Measurements from ENCODE around the gene RNF224.

GRCh38 chr9:137237759-137238726, 10.7 kb downstream of the RNF224 start:
- TF ChIP-seq CTCF (IDR thresholded peaks at IDR 0.05 in 2 of 3, conservative IDR thresholded peaks at IDR 0.05 in 1 of 3; ENCODE audit: control insufficient read depth in 2 of 3, extremely low read depth in 1 of 3, insufficient read depth in 1 of 3, low read depth in 3 of 3, low read length in 3 of 3) (no peak), BCL3 (IDR thresholded peaks at IDR 0.05; ENCODE audit: borderline replicate concordance, insufficient read depth, low read depth, low read length, poor library complexity, severe bottlenecking) (no peak), CHD1 (IDR thresholded peaks at IDR 0.05; ENCODE audit: low read depth, low read length) (no peak), RAD21 (IDR thresholded peaks at IDR 0.05; ENCODE audit: insufficient read depth, low read depth, low read length) (no peak), SP1 (IDR thresholded peaks at IDR 0.05; ENCODE audit: low read depth, low read length) (no peak)

Measured in GM12878 (cell line).